SK-N-MC (cell line): ENCODE data around the gene UBE3C.

Source experiments
- EZH2 ChIP-seq: fragments of 200-600 bp; sonication (generic); IDR thresholded peaks from one replicate; pipeline ENCODE4 v1.6.1; 2017; ENCODE audit warnings: antibody characterized with exemption
- POLR2AphosphoS5 ChIP-seq: IDR thresholded peaks from 2 replicates; pipeline ENCODE4 v1.6.1; 2012; ENCODE audit warnings: mild to moderate bottlenecking, low read depth, low read length, borderline replicate concordance

DNA sequence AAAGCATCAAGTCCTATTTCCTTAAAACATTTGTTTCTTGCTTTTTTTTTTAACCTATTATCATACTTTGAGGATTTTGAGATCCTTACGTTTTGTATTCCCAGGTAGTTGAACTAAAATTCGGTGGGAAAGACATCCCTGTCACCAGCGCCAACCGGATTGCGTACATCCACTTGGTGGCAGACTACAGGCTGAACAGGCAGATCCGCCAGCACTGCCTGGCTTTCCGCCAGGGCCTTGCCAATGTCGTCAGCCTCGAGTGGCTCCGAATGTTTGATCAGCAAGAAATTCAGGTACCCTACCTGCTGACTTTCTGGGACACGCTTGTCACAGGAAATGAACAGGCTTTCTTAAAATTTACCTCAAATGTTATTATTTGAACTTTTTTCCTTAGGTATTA is 115.1 kb downstream of the UBE3C start:
- TF ChIP-seq POLR2AphosphoS5 (no peak), EZH2 (no peak)
